ENCODE measurements around the gene TRMT1.

TRMT1 gene

GRCh38 chr19:13122980-13123957 is 6.7 kb upstream of the TRMT1 start:
- DNase-seq, result no peak

DNA sequence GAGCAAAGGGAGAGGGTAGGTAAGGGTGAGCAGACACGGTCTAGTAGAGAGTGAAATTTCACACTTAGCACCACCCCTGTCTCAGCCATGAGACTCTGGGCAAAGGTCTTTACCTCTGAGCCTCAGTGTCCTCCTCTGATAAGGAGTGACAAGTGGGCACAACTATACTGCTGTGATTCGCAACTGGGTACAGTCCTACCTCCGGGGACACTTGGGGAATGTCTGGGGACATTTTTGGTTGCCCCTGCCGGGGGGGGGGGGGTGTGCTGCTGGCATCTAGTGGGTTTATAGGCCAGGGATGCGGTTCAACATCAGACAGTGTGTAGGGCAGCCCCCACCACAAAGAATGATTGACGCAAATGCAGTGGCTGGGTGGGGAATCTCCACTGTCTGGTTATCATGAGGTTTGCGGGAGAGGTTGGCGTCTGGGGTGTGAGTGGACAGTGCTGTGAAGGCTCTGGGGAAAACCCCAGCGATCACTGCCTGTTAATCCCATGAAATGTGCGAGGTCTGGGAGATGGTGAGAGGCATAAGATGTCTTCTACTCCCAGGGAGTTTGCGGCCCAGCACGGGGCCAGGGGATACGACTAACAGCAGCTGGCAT is 5.8 kb upstream of the TRMT1 start:
- no peak for DNase-seq

DNA sequence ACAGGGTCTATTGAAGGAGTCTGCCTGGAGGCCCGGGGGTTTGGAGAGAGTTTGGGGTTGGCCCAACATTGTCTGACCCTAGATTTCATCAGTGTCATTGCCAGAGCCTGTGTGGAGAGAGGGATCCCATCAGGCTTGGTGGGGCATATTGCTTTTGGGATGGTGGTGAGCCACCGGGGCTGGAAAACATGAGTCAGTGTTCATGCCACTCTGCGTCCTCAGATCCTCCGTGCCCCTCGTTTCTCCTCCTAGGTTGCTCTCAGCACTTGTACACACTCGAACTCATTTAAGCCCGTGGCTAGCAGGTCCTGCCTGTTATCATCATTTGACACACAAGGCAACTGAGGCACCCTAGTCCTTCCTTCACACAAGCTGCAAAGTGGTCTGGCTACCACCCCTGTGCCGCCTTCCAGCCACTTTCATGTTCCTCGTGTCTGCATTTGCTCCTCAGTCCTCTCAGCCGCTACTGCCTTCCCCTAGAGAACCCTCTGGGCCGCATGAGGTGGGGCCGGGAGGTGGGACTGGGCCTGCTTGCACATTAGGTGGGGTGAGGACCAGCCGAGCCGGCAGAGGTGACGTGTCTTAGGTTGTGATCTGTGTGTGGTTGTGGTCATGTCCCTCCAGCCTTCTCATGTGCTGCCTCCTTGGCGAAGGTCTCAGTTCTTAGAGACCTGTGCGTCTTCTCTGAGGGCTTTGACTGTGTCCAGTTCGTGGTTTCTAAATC is 5.2 kb upstream of the TRMT1 start:
- DNase-seq, result no peak

DNA sequence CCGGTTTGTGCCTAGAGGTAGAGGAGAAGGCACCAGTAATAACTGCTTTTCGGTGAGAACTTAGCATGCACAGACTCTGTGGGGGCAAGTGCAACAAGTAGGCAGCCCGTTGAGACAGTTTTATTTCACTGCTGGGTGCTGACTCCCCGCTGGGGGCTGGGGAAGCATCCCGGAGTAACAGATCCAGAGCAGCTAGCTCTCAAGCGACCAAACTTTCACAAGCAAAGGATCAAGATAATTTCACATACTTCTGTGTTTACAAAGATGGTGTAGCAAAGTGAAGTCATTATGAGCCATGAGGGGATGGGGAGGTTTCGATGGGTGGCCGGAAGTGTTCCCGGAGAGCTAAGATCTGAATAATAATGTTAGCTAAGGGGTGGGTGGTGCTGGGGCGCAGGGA is 4.3 kb upstream of the TRMT1 start:
- DNase-seq, result no peak

DNA sequence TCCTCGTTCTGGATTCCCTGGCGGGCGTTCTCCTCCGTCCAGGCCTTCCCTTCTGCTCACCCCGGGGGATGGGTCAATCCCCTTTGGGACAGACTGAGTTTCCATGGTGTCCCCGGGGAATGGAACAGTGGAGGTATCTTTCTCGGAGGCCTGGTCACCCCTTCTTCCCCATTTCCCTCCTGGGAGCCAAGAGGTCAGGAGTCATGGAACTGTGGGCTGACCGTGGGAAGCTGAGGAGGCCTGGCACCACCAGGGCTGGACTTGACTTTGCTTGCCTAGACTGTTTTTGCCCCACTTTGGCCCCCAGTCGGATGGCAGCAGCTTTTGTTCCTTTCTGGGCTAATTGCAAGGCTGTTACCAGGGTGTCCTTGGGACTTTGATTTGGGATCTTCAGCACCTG is 3.5 kb upstream of the TRMT1 start:
- no peak for DNase-seq

GRCh38 chr19:13119627-13120026 is 3.1 kb upstream of the TRMT1 start:
- DNase-seq, result no peak

DNA sequence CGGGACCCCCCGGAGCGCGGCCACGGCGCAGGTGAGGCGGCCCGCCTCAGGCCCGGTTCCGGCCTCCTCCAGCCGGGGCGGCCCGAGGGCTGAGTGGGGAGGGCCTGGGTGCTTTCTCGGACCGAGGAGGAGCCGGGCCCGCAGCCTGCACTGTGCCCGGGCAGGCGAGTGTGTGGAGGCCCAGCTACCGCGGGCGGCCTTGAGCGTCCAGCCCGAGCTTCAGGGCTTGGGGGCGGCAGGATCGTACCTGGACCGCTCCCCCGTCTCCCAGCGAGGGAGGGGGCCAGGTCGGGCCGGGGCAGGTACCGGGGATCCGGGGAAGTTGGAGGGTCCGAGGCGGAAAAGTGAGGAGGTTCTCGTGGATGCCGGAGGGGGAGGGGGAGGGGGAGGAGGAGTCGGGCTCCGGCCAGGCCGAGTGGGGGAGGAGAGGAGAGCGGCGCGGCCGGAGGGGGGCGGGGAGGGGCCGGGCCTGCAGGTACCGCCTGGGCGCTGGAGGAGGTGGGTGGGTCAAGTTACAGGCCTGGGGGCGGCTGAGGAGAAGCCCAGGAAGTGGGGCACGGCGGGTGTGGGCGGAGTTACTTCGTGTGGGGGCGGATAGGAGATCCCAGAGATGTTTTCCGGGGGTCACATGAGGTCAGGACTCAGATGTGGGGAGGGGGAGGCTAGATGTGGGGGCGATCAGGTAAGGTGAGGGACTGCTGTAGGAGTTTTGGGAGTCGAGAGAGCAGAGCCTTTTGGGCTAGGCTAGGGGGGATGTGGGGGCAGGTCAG is 2.1 kb upstream of the TRMT1 start:
- DNase-seq, result peak; percentile 36 to 44

DNA sequence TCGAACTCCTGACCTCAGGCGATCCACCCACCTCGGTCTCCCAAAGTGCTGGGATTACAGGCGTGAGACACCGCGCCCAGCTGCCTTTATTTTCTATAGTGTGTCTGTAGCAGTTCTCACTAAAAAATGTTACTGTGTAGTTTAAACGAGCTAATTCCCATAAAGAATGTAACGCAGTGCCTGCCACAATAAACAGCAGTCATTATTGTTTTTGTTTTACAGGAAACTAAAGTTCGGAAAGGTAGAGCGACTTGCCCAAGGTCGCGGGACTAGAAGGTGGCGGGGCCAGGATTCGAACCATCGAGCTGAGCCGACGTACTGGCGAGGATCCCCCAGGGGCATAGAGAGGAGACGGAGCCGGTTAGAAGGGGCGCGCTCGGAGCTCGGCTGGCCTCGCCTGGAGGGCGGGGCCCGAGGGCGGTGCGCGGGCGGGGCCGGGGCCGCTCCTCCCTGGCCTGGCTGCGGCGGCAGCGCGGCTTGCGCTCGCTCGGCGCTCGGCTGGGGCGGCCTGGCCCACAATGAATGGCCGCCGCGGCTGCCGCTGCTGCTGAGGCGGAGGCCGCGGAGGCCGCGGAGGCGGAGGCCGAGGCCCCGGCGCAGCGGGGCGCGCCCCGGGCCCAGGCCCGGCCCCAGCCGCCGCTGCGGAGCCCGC is 1.4 kb upstream of the TRMT1 start, which contains the start of gene NACC1:
TSS of gene NACC1 (plus strand) at position 493 of the 652 bp plus-strand sequence. CDS start 16,944 bp downstream, outside the sequence.
- peak; percentile 90 to 91 for DNase-seq

DNA sequence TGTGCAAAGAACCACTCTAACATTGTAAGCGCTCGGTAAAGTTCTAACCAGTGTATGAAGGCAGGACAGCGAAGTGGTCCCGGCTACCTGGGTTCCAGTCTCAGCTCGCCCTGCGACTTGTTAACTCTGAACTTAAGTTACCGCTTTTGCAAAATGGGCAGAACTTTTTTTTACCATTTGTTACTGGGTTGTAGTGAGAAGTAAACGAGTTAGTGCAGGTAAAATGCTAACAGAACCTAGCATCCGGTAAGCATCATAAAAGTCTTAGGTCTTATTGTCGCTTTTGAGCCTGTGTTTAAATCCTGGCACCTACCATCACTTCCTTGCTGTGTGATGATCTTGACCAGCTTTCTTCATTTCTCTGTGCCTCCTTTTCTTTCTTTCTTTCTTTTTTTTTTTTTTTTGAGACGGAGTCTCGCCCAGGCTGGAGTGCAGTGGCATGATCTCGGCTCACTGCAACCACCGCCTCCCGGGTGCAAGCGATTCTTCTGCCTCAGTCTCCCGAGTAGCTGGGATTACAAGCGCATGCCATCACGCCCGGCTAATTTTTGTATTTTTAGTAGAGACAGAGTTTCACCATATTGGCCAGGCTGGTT is 734 bp upstream of the TRMT1 start:
- DNase-seq, result no peak

DNA sequence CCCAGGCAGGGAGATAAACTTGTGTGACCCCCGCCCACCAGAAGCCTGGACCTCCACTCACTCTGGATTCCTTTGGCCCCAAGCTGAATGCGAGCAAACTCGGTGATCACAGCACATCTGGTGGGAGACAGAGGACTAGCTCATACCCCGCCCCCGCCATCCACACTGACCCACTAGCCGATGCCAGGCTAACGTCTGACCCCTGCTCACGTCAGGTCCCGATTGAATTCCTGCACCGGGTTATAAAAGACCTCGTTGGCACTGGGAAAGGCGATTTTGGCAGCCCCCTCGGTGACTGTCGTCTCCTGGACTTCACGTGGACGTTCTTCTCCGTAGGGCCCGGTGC is 631 bp downstream of the TRMT1 start:
- DNase-seq, result no peak

GRCh38 chr19:13112555-13112954 is 4.0 kb downstream of the TRMT1 start:
- no peak for DNase-seq

GRCh38 chr19:13110099-13110610 is 6.4 kb downstream of the TRMT1 start:
- DNase-seq, result no peak

- no peak for DNase-seq
Observed at GRCh38 chr19:13109361-13110098, 7.0 kb downstream of the TRMT1 start.

DNA sequence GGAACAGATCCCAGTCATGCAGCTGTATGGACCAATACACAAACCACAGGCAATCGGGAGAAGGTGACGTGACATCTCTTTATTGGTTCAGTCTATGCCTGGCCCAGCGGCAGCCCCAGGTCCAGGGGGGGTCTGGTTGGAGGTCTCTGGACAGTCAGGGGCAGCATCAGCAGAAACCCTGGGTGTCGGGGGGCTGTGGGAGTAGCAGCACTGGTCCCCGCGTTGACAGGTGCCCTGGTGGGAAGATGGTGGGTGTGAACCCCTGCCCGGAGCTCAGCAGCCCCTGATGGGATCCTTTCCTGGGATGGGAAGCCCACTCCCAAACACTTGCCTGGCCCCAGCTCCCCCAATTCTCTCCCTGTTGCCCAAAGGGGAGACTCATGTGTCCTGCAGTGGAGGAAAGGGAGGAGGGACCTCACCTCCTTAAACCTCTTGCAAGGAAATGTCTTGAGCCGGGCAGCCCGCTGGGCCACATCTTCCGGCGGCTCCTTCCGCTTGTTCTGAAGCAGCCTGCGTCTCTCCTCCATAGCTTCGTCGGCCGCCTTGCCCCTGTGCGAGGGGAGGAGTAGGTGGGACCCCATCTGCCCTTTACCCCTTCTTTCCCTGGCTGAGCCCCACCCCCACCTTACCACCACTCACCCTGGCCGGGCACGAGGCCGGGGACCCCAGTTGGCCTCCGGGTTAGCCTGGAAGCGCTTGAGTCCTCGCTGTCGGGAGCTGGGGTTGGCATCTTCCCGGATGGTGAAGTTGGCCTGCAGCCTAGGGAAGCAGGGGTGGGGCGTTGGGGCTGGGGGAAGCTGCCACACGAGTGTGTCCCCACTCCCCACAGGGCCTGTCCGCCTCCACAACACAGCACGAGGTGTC is 11.5 kb downstream of the TRMT1 start:
- DNase-seq, result no peak

GRCh38 chr19:13104360-13104847 is 12.1 kb downstream of the TRMT1 start:
- DNase-seq, result no peak

- no peak for DNase-seq
Observed at GRCh38 chr19:13103581-13104359, 12.8 kb downstream of the TRMT1 start.

- no peak for DNase-seq
Observed at GRCh38 chr19:13102666-13103580, 13.6 kb downstream of the TRMT1 start, which contains the start of gene LYL1. Gene LYL1, minus strand, starts transcription at chr19:13102858. Its CDS starts 1,687 bp downstream, at chr19:13101171.

DNA sequence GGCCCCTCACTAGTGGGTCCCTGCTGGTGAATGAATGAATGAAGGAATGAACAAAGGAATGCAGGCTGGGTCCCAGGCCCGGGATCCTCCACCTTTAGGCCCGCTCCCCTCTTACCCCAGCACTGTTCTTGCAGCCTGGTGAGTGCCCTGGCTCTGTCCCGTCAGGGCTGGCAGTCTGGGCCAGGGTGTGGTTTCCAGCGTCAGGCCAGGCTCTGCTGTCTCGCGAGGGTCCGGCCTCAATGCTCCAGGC is 14.2 kb downstream of the TRMT1 start:
- no peak for DNase-seq
